HL-60 (cell line): ENCODE results near the gene CSKMT.

Source experiments
- DNase-seq, 2 experiments: peaks; one replicate each; pipeline ENCODE4 v3.0.0-alpha.2; 2010 to 2020; ENCODE audit warnings: low read depth in 1 of 2, low spot score in 1 of 2
- H3K27ac ChIP-seq: fragments of 250-450 bp; sonication (Bioruptor Pico); replicated peaks from 2 replicates; pipeline ENCODE4 v1.5.1; 2020; ENCODE audit warnings: mild to moderate bottlenecking, moderate library complexity
- H3K27me3 ChIP-seq: fragments of 250-450 bp; sonication (Bioruptor Pico); 2 replicates; pipeline ENCODE4 v1.5.1; 2021; ENCODE audit warnings: mild to moderate bottlenecking, moderate library complexity; ENCODE audit not compliant: insufficient read depth, poor library complexity, severe bottlenecking
- H3K4me3 ChIP-seq: replicated peaks from 2 replicates; pipeline ENCODE4 v1.5.1; 2011; ENCODE audit warnings: mild to moderate bottlenecking, control low read depth, low read length; ENCODE audit not compliant: insufficient read depth
- CTCF ChIP-seq: IDR thresholded peaks from one replicate; pipeline ENCODE4 v1.5.1; 2011; ENCODE audit warnings: low read length, control low read depth, inconsistent platforms; ENCODE audit not compliant: insufficient read depth
- GABPA ChIP-seq: IDR thresholded peaks from 2 replicates; pipeline ENCODE4 v1.6.1; 2012; ENCODE audit warnings: low read depth
- POLR2AphosphoS5 ChIP-seq: IDR thresholded peaks from 2 replicates; pipeline ENCODE4 v1.6.1; 2012; ENCODE audit warnings: low read depth
- REST ChIP-seq: IDR thresholded peaks from 2 replicates; pipeline ENCODE4 v1.6.1; 2012; ENCODE audit warnings: low read depth; ENCODE audit not compliant: insufficient replicate concordance
- SPI1 ChIP-seq: IDR thresholded peaks from 2 replicates; pipeline ENCODE4 v1.6.1; 2012; ENCODE audit warnings: low read depth, mild to moderate bottlenecking, borderline replicate concordance

CSKMT gene

GRCh38 chr11:62682518-62682917 lies 17.4 kb downstream of the CSKMT start:
- no peak for DNase-seq
- Histone ChIP-seq H3K27me3 (no peaks in the 10 kb centered on the region), H3K27ac (no peak overlapping the region), H3K4me3 (no peak overlapping the region)
- TF ChIP-seq REST (no peak), SPI1 (no peak), CTCF (no peak), GABPA (no peak), POLR2AphosphoS5 (no peak)

GRCh38 chr11:62687508-62688396 lies 22.6 kb downstream of the CSKMT start:
- no peak overlapping the region for H3K4me3 ChIP-seq
- no peaks in the 10 kb centered on the region for H3K27me3 ChIP-seq
- DNase-seq = no peak
- no peak for TF ChIP-seq CTCF
- TF ChIP-seq SPI1 = no peak
- TF ChIP-seq GABPA = no peak
- no peak for TF ChIP-seq POLR2AphosphoS5
- no peak for TF ChIP-seq REST
- no peak overlapping the region for H3K27ac ChIP-seq

- no peak for DNase-seq
- H3K27ac ChIP-seq = no peak overlapping the region
- no peaks in the 10 kb centered on the region for H3K27me3 ChIP-seq
- TF ChIP-seq SPI1 = no peak
- no peak for TF ChIP-seq CTCF
- TF ChIP-seq GABPA = no peak
- TF ChIP-seq REST = no peak
- no peak for TF ChIP-seq POLR2AphosphoS5
- H3K4me3 ChIP-seq = no peak overlapping the region
Observed at GRCh38 chr11:62688491-62688890, 23.4 kb downstream of the CSKMT start.
